Measurements from ENCODE around the gene UBL7. TPM values are rescaled to one million over a fixed set of nuclear protein-coding genes. Genes with fewer than 3 reads are reported as not detected.

UBL7 gene
- total and polyA plus RNA-seq, 2 donors (not counting 1 experiment from before 2014, with no cell fraction given), result 44.4 to 73.9 TPM

DNA sequence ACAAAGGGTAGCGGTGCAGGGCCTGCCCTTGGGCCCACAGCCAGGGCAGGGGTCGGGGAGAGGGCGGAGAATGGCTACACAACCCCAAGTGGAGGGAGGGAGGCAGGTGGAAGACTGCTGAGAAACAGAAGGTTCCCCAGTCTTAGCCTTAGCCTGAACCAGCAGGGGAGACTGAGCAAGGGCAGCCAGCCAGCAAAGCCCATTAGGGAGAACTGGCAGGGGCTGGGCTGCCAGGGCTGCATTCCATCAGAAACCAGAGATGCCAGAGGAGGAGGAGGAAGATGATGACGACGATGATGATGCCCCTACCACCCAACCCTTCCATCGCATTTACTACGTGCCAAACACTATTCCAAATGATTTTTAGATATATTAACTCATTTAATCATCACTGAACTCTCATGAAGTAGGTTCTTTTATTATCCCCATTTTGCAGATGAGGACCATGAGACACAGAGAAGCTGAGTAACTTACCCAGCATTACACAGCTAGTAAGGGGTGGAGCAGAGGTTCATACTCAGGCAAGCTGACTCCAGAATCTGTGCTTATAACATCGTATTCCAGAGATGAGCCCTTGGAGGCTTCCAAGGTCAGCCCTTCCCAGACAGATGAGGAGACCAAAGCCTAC is 35.9 kb downstream of the UBL7 start:
- no peak overlapping the region for H3K4me3 ChIP-seq (ENCODE audit: control extremely low read depth in 1 of 5, extremely low read depth in 1 of 5, insufficient read depth in 1 of 5, low read depth in 2 of 5, low read length in 4 of 5)
- peak overlapping the region; percentile 3 for H2AFZ ChIP-seq (ENCODE audit: insufficient read depth, low read depth, low read length, poor library complexity, severe bottlenecking)
- peaks cover 91 to 100% of the 10 kb centered on the region in 2 donors for H3K4me1 ChIP-seq (ENCODE audit: control insufficient read depth in 2 of 2, insufficient read depth in 2 of 2, low read length in 2 of 2)
- Mint-ChIP-seq H3K4me3 (peak overlapping the region; percentile 70), H3K27ac (peak overlapping the region; percentile 91), H3K4me1 (peaks cover 98% of the 10 kb centered on the region), H3K27me3 (no peaks in the 10 kb centered on the region), H3K9me3 (ENCODE audit: insufficient read depth) (no peaks in the 10 kb centered on the region)
- peaks cover 0 to 29% of the 10 kb centered on the region in 2 experiments for H3K36me3 ChIP-seq (replicated peaks in 1 of 2; ENCODE audit: control extremely low read depth in 1 of 2, control insufficient read depth in 1 of 2, extremely low read depth in 1 of 2, insufficient read depth in 2 of 2, low read length in 1 of 2)
- H3K79me2 ChIP-seq (ENCODE audit: control insufficient read depth, insufficient read depth, low read length), result peaks cover 100% of the 10 kb centered on the region
- H3K27me3 ChIP-seq (replicated peaks in 1 of 4; ENCODE audit: control extremely low read depth in 1 of 4, control insufficient read depth in 3 of 4, insufficient read depth in 4 of 4, low read length in 3 of 4), result no peaks in the 10 kb centered on the region
- peaks cover 83% of the 10 kb centered on the region for H4K20me1 ChIP-seq (ENCODE audit: control insufficient read depth, insufficient read depth, low read length, poor library complexity, severe bottlenecking)
- ATAC-seq (ENCODE audit: low read depth), result no peak
- 73% methylated on average over 4 of the region's 8 CpGs for whole genome bisulfite sequencing (ENCODE audit: insufficient coverage)
- no peak for DNase-seq
- POLR2A ChIA-PET, result no interaction called here
- CTCF ChIA-PET, result interaction anchor here (0.8 to 26.1 kb wide), 4 partner anchors 16 to 45 kb away, joined by 4 to 855 read pairs (median 46); no protein-coding TSS in a partner anchor
- H3K9me3 ChIP-seq (ENCODE audit: control extremely low read depth in 1 of 3, control insufficient read depth in 2 of 3, insufficient read depth in 1 of 3, low read length in 2 of 3), result no peaks in the 10 kb centered on the region
- peak overlapping the region; percentile 33 for H3K4me2 ChIP-seq (replicated peaks; ENCODE audit: low read depth, low read length, poor library complexity, severe bottlenecking)
- H3K27ac ChIP-seq (ENCODE audit: low read length in 2 of 2), result peak overlapping the region in 1 of 2 donors; percentile 35
- TF ChIP-seq EZH2 (IDR thresholded peaks at IDR 0.05; ENCODE audit: borderline replicate concordance, insufficient read depth, low read depth, low read length, poor library complexity, severe bottlenecking), result no peak
- TF ChIP-seq, protein P1, sequence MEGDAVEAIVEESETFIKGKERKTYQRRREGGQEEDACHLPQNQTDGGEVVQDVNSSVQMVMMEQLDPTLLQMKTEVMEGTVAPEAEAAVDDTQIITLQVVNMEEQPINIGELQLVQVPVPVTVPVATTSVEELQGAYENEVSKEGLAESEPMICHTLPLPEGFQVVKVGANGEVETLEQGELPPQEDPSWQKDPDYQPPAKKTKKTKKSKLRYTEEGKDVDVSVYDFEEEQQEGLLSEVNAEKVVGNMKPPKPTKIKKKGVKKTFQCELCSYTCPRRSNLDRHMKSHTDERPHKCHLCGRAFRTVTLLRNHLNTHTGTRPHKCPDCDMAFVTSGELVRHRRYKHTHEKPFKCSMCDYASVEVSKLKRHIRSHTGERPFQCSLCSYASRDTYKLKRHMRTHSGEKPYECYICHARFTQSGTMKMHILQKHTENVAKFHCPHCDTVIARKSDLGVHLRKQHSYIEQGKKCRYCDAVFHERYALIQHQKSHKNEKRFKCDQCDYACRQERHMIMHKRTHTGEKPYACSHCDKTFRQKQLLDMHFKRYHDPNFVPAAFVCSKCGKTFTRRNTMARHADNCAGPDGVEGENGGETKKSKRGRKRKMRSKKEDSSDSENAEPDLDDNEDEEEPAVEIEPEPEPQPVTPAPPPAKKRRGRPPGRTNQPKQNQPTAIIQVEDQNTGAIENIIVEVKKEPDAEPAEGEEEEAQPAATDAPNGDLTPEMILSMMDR (IDR thresholded peaks at IDR 0.05), result no peak
- intact Hi-C loops (cut with micrococcal nuclease), result no loop called here
- no peak overlapping the region for H3K9ac ChIP-seq (ENCODE audit: low read length)

Data from B cell (primary cell).